NCI-H460 (cell line): ENCODE measurements around the gene JPH2. TPM values are rescaled to one million over a fixed set of nuclear protein-coding genes. Genes with fewer than 3 reads are reported as not detected.

Experiments used
- DNase-seq: peaks from one replicate; pipeline ENCODE4 v3.0.0-alpha.2; 2016; ENCODE audit warnings: low read depth; ENCODE audit errors: extremely low read depth
- total RNA-seq: library from RNA; depleted of rRNA; stranded (reverse); fragments of >200 nt; shearing (Covaris generic); gene quantifications from 2 replicates; pipeline ENCODE4 v1.2.3, GENCODE V29; 2014

JPH2 gene
- total RNA-seq, 1 experiment from 2014 or later, result 1.4 TPM

DNA sequence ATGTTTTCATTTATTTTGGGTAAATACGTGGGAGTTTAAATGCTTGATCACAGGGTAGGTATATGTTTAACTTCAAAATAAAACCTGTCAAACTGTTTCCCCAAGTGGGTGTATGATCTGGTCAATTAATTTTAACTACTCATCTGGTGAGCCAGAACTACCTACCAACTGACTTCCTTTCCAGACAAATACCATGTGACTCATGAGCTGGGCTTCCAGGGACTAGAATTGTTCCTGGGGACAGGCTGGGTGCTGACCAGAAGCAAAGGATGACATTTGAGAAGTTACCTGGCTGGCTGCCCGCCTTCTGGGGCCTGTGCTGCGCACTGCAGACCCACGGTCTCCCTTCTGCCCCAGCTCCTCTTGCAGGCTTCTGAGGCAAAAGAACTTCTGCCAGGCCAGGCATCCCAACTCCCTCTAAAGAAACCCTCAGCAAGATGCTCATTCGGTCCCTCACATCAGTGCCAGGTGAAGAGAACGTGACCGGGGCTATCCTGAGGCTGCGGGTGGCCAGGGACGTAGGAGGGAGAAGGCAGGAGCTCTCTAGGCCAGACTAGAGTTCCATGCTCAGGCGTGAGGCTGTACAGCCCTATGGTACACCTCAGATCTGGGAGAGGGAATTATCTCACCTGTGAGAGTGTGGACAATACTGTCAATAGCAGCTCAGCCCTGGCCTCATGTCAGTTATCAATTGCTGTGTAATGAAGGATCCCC, 103.6 kb downstream of the JPH2 start:
- no peak for DNase-seq

- DNase-seq, result no peak
Measured at GRCh38 chr20:44081888-44082287, 105.1 kb downstream of the JPH2 start.

- DNase-seq, result no peak
Measured at GRCh38 chr20:44081476-44081875, 105.5 kb downstream of the JPH2 start.

DNA sequence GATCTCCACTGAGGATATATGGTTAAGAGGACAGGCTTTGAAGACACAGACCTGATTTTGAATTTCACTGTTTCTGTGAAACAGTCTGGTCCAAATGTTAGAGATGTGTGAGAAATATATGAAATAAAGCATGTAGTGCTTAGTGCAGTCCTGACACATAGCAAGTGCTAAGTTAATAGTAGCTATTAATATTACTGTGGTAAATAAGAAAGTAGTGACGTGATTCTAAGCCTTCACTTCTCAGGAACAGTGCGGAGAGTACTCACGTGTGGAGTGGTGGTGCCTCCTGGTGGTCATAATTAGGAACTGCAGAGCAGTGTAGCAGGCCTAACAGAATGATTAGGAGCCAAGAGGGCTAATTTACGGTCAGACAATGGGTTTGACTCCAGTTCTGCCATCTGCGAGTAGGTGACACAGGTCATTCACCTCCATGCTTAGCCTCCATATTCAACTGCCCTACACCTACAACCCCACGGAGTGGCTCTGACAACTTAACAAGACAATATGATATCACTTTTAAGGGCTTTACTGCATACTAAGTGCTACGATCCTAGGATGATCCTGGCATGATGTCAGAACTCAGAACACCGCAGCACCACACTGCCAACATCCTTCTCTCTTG, 106.2 kb downstream of the JPH2 start:
- peak; percentile 84 for DNase-seq

- no peak for DNase-seq
Measured at GRCh38 chr20:44080064-44080463, 106.9 kb downstream of the JPH2 start.

DNA sequence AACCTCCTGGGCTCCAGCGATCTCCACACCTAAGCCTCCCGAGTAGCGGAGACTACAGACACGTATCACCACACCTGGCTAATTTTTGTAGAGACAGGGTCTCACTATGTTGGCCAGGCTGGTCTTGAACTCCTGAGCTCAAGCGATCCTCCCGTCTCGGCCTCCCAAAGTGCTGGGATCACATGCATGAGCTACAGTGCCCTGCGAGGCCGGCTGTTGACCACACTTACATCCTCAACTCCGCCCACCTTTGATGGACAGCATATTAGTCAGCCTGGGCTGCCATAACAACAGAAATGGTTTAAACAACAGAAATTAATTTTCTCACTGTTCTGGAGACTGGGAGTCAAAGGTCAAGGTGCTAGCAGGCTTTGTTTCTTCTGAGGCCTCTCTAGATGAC, 107.7 kb downstream of the JPH2 start:
- no peak for DNase-seq

DNA sequence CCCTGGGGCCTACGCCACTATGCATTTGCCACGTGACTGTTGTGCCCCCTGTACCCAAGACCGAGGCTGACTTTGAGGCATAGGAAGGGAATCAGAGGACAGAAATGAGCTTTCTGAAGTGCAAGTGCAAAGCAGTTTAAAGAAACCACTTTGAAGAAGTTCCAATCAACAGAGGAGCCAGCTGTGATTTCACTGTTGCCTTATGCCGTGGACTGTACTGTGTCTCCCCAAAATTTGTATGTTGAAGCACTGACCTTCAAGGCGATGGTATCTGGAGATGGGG, 111.1 kb downstream of the JPH2 start:
- DNase-seq, result no peak

GRCh38 chr20:44075191-44075949, 111.6 kb downstream of the JPH2 start:
- no peak for DNase-seq

DNA sequence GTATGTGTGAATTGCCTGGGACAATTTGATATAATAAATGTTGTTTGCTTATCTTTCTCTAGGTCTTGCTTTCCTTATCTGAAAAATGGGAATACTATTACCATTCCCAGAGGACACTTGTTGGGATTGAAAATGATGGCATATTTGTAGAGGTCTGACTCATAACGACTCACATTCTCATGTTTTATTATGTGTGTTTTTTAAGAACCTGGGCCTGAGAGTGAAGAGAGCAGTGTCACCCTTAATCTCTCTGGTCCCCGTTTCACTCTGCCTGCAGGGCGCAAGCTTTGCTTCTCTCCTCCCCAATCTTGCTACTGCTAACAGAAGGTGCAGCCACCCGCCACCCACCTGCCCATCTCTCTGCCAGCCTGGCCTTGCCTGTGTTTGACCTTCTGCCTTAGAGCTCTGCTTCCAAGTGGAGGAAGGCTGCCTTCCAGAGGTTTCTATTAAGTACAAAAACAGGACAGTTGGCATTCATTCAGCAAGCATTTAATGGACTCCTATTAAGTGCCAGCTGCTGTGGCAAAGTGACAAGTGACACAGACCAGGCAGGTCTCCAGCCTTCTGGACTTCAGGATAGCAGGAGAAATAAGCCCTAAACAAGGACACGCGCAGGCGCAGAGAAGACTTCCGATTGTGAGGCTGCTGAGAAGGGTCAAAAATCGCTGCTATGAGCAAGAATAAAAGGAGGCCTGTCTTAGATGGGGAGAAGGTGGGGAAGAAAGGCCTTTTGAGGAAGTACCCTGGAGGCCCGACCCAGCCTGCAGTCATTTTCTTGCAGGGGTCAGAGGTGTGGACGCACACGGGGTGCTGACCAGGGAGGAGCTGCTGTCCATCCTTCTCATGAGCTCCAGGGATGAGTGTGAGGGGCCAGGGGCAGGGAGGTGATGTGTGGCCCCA, 112.5 kb downstream of the JPH2 start:
- no peak for DNase-seq

- no peak for DNase-seq
Measured at GRCh38 chr20:44073675-44074071, 113.3 kb downstream of the JPH2 start.

- DNase-seq, result no peak
Measured at GRCh38 chr20:44073011-44073674, 113.8 kb downstream of the JPH2 start.

DNA sequence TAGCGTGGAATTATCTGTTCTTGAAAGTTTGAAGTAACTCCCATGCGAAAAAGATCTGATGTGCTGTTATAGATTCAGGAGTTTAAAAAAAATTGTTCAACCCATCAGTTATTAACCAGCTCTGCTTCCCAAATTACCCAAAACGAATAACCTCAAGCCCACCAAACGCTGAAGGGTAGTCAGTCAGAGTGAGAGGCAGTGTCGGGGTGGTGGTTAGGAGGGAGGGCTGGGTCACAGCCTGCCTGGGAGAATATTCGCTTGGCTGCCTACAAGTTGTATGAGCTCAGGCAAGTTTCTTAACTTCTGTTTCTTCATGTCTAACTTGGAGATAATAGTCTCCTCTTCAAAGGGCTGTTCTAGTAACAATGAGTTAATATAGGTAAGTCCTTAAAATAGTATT, 114.6 kb downstream of the JPH2 start:
- DNase-seq, result no peak

DNA sequence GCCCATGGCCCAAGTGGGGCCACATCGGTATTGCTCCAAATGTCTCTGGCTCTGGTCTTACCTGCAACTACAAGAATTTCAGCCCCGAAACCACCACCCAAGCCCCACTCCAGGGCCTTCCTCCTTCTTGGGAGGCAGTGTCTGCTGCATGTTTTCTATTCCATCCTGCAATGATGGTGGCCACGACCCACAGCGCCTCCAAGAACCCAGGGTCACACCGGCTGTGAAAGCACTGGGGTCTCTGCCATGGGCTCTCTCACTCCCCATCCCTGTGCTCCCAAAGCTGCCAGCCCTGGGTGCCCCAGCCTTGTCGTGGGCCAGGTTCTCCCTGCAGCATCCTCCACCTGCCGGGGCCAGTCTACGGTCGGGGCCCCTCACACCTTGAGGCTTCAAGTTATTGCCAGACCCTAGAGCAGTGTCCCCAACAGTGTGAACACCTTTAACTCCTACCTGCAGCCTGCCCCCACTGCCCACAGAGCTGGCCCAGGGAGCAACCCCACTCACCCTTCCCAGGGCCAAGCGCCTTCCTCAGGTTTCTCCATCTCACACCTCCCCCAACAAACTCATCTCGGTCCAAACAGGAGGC, 115.4 kb downstream of the JPH2 start:
- no peak for DNase-seq

GRCh38 chr20:44071057-44071456, 115.9 kb downstream of the JPH2 start:
- no peak for DNase-seq

GRCh38 chr20:44070139-44070900, 116.7 kb downstream of the JPH2 start:
- no peak for DNase-seq

GRCh38 chr20:44069203-44070011, 117.6 kb downstream of the JPH2 start:
- no peak for DNase-seq

GRCh38 chr20:44068316-44069201, 118.4 kb downstream of the JPH2 start:
- DNase-seq, result no peak
